ENCODE data around the gene VAV2.

The VAV2 gene

GRCh38 chr9:133863257-133863592 is 128.9 kb downstream of the VAV2 start:
- Histone ChIP-seq H3K14ac (ENCODE audit: low read length) (peak overlapping the region; percentile 83), H3K36me3 (ENCODE audit: control insufficient read depth in 1 of 2, insufficient read depth in 2 of 2, low read length in 2 of 2) (peaks cover 36 to 42% of the 10 kb centered on the region in 2 experiments), H2BK120ac (ENCODE audit: insufficient read depth, low read length, poor library complexity) (peak overlapping the region; percentile 86), H4K91ac (ENCODE audit: low read depth, low read length) (peak overlapping the region; percentile 93), H2BK12ac (ENCODE audit: low read length) (peak overlapping the region; percentile 89), H2BK5ac (ENCODE audit: low read depth, low read length, poor library complexity) (peak overlapping the region; percentile 79), H3K9ac (ENCODE audit: low read length) (no peak overlapping the region), H2AFZ (ENCODE audit: insufficient read depth, low read length, poor library complexity) (no peak overlapping the region), H4K8ac (ENCODE audit: low read depth, low read length) (peak overlapping the region; percentile 60), H3K18ac (ENCODE audit: low read length) (peak overlapping the region; percentile 88), H3K4me3 (ENCODE audit: low read depth, low read length) (no peak overlapping the region), H3K27me3 (ENCODE audit: insufficient read depth, low read length) (no peaks in the 10 kb centered on the region), H3K79me2 (ENCODE audit: control insufficient read depth, insufficient read depth, low read length, poor library complexity) (peaks cover 35% of the 10 kb centered on the region), H3K4me2 (ENCODE audit: low read length) (peak overlapping the region; percentile 28), H3K4ac (ENCODE audit: low read depth, low read length) (peak overlapping the region; percentile 85), H3K9me3 (ENCODE audit: insufficient read depth, low read depth, low read length) (peaks cover 3% of the 10 kb centered on the region), H3K79me1 (ENCODE audit: low read length) (peaks cover 45% of the 10 kb centered on the region), H3K4me1 (ENCODE audit: control insufficient read depth in 1 of 2, insufficient read depth in 2 of 2, low read length in 2 of 2) (peaks cover 29 to 40% of the 10 kb centered on the region in 2 experiments), H4K12ac (ENCODE audit: low read depth, low read length) (peak overlapping the region; percentile 3), H3K23ac (ENCODE audit: low read length) (no peak overlapping the region), H2AK5ac (ENCODE audit: low read length) (peak overlapping the region; percentile 95), H3K27ac (ENCODE audit: low read depth, low read length) (peak overlapping the region; percentile 91)
- DNase-seq, result peak; percentile 96 to 97
- no CpG with 5 or more reads among the region's 19 CpGs for WGBS (ENCODE audit: extremely low coverage, insufficient coverage, insufficient read length)

GRCh38 chr9:133862585-133863256 is 129.4 kb downstream of the VAV2 start:
- Histone ChIP-seq H3K4me2 (ENCODE audit: low read length) (no peak overlapping the region), H3K14ac (ENCODE audit: low read length) (peak overlapping the region; percentile 83), H2BK5ac (ENCODE audit: low read depth, low read length, poor library complexity) (peak overlapping the region; percentile 79), H4K8ac (ENCODE audit: low read depth, low read length) (peak overlapping the region; percentile 60), H3K4ac (ENCODE audit: low read depth, low read length) (peak overlapping the region; percentile 85), H3K9me3 (ENCODE audit: insufficient read depth, low read depth, low read length) (peaks cover 3% of the 10 kb centered on the region), H4K12ac (ENCODE audit: low read depth, low read length) (no peak overlapping the region), H3K9ac (ENCODE audit: low read length) (no peak overlapping the region), H3K79me2 (ENCODE audit: control insufficient read depth, insufficient read depth, low read length, poor library complexity) (peaks cover 34% of the 10 kb centered on the region), H3K27me3 (ENCODE audit: insufficient read depth, low read length) (no peaks in the 10 kb centered on the region), H4K91ac (ENCODE audit: low read depth, low read length) (peak overlapping the region; percentile 93), H3K23ac (ENCODE audit: low read length) (no peak overlapping the region), H3K27ac (ENCODE audit: low read depth, low read length) (peak overlapping the region; percentile 91), H2AFZ (ENCODE audit: insufficient read depth, low read length, poor library complexity) (no peak overlapping the region), H3K18ac (ENCODE audit: low read length) (peak overlapping the region; percentile 88), H3K79me1 (ENCODE audit: low read length) (peaks cover 45% of the 10 kb centered on the region), H3K4me3 (ENCODE audit: low read depth, low read length) (no peak overlapping the region), H3K36me3 (ENCODE audit: control insufficient read depth in 1 of 2, insufficient read depth in 2 of 2, low read length in 2 of 2) (peaks cover 36 to 45% of the 10 kb centered on the region in 2 experiments), H3K4me1 (ENCODE audit: control insufficient read depth in 1 of 2, insufficient read depth in 2 of 2, low read length in 2 of 2) (peaks cover 34 to 45% of the 10 kb centered on the region in 2 experiments), H2AK5ac (ENCODE audit: low read length) (peak overlapping the region; percentile 95), H2BK12ac (ENCODE audit: low read length) (peak overlapping the region; percentile 89), H2BK120ac (ENCODE audit: insufficient read depth, low read length, poor library complexity) (peak overlapping the region; percentile 86)
- DNase-seq, result peak in 1 of 2 donors; percentile 36
- WGBS (ENCODE audit: extremely low coverage, insufficient coverage, insufficient read length), result no CpG with 5 or more reads among the region's 28 CpGs

- Histone ChIP-seq H3K9me3 (ENCODE audit: insufficient read depth, low read depth, low read length) (peaks cover 3% of the 10 kb centered on the region), H2BK120ac (ENCODE audit: insufficient read depth, low read length, poor library complexity) (no peak overlapping the region), H2AK5ac (ENCODE audit: low read length) (no peak overlapping the region), H3K14ac (ENCODE audit: low read length) (no peak overlapping the region), H3K23ac (ENCODE audit: low read length) (no peak overlapping the region), H3K18ac (ENCODE audit: low read length) (peak overlapping the region; percentile 62), H3K4me1 (ENCODE audit: control insufficient read depth in 1 of 2, insufficient read depth in 2 of 2, low read length in 2 of 2) (peaks cover 39 to 46% of the 10 kb centered on the region in 2 experiments), H3K36me3 (ENCODE audit: control insufficient read depth in 1 of 2, insufficient read depth in 2 of 2, low read length in 2 of 2) (peaks cover 36 to 51% of the 10 kb centered on the region in 2 experiments), H3K27ac (ENCODE audit: low read depth, low read length) (no peak overlapping the region), H2BK12ac (ENCODE audit: low read length) (no peak overlapping the region), H4K12ac (ENCODE audit: low read depth, low read length) (no peak overlapping the region), H3K27me3 (ENCODE audit: insufficient read depth, low read length) (no peaks in the 10 kb centered on the region), H3K9ac (ENCODE audit: low read length) (no peak overlapping the region), H3K79me2 (ENCODE audit: control insufficient read depth, insufficient read depth, low read length, poor library complexity) (peaks cover 26% of the 10 kb centered on the region), H4K91ac (ENCODE audit: low read depth, low read length) (no peak overlapping the region), H3K4ac (ENCODE audit: low read depth, low read length) (no peak overlapping the region), H3K79me1 (ENCODE audit: low read length) (peaks cover 39% of the 10 kb centered on the region), H3K4me2 (ENCODE audit: low read length) (no peak overlapping the region), H4K8ac (ENCODE audit: low read depth, low read length) (no peak overlapping the region), H2BK5ac (ENCODE audit: low read depth, low read length, poor library complexity) (no peak overlapping the region), H2AFZ (ENCODE audit: insufficient read depth, low read length, poor library complexity) (no peak overlapping the region), H3K4me3 (ENCODE audit: low read depth, low read length) (no peak overlapping the region)
- no CpG with 5 or more reads among the region's 5 CpGs for WGBS (ENCODE audit: extremely low coverage, insufficient coverage, insufficient read length)
- no peak for DNase-seq
Measured at GRCh38 chr9:133861692-133862091, 130.4 kb downstream of the VAV2 start.

GRCh38 chr9:133861086-133861485 is 131.0 kb downstream of the VAV2 start:
- no CpG with 5 or more reads among the region's 20 CpGs for WGBS (ENCODE audit: extremely low coverage, insufficient coverage, insufficient read length)
- Histone ChIP-seq H3K4me3 (ENCODE audit: low read depth, low read length) (no peak overlapping the region), H4K12ac (ENCODE audit: low read depth, low read length) (no peak overlapping the region), H3K36me3 (ENCODE audit: control insufficient read depth in 1 of 2, insufficient read depth in 2 of 2, low read length in 2 of 2) (peaks cover 36 to 51% of the 10 kb centered on the region in 2 experiments), H3K9me3 (ENCODE audit: insufficient read depth, low read depth, low read length) (peaks cover 3% of the 10 kb centered on the region), H4K8ac (ENCODE audit: low read depth, low read length) (no peak overlapping the region), H3K4me1 (ENCODE audit: control insufficient read depth in 1 of 2, insufficient read depth in 2 of 2, low read length in 2 of 2) (peaks cover 42 to 51% of the 10 kb centered on the region in 2 experiments), H3K27ac (ENCODE audit: low read depth, low read length) (no peak overlapping the region), H2AFZ (ENCODE audit: insufficient read depth, low read length, poor library complexity) (no peak overlapping the region), H2BK12ac (ENCODE audit: low read length) (no peak overlapping the region), H3K4ac (ENCODE audit: low read depth, low read length) (peak overlapping the region; percentile 28), H3K9ac (ENCODE audit: low read length) (no peak overlapping the region), H3K79me2 (ENCODE audit: control insufficient read depth, insufficient read depth, low read length, poor library complexity) (peaks cover 26% of the 10 kb centered on the region), H3K18ac (ENCODE audit: low read length) (peak overlapping the region; percentile 62), H3K4me2 (ENCODE audit: low read length) (no peak overlapping the region), H2BK120ac (ENCODE audit: insufficient read depth, low read length, poor library complexity) (no peak overlapping the region), H2AK5ac (ENCODE audit: low read length) (no peak overlapping the region), H3K27me3 (ENCODE audit: insufficient read depth, low read length) (no peaks in the 10 kb centered on the region), H3K14ac (ENCODE audit: low read length) (no peak overlapping the region), H4K91ac (ENCODE audit: low read depth, low read length) (no peak overlapping the region), H3K23ac (ENCODE audit: low read length) (no peak overlapping the region), H3K79me1 (ENCODE audit: low read length) (peaks cover 43% of the 10 kb centered on the region), H2BK5ac (ENCODE audit: low read depth, low read length, poor library complexity) (no peak overlapping the region)
- no peak for DNase-seq
